Mucosa of descending colon (tissue), 3 donors: ENCODE data around the gene TFDP2. TPM values are rescaled to one million over a fixed set of nuclear protein-coding genes. Genes with fewer than 3 reads are reported as not detected.

Experiments used
- ATAC-seq: fragments of 200-7000 bp; cut with Tn5 transposase; one replicate; pipeline ENCODE4 v1.9.1; 2020; ENCODE audit warnings: mild to moderate bottlenecking, moderate library complexity
- DNase-seq, 3 donors: peaks; one replicate each; pipeline ENCODE4 v3.0.0-alpha.2; 2020
- H3K36me3 ChIP-seq: fragments of 200-600 bp; one replicate; pipeline ENCODE4 v1.8.0; 2021; ENCODE audit warnings: low read depth, mild to moderate bottlenecking
- H3K4me1 ChIP-seq: fragments of 200-600 bp; one replicate; pipeline ENCODE4 v1.8.0; 2021; ENCODE audit warnings: low read depth, mild to moderate bottlenecking
- H3K4me3 ChIP-seq: fragments of 200-600 bp; one replicate; pipeline ENCODE4 v1.8.0; 2021; ENCODE audit warnings: mild to moderate bottlenecking
- H3K9me3 ChIP-seq: fragments of 200-600 bp; one replicate; pipeline ENCODE4 v1.8.0; 2021; ENCODE audit warnings: mild to moderate bottlenecking
- CTCF ChIP-seq: fragments of 200-600 bp; IDR thresholded peaks from one replicate; pipeline ENCODE4 v1.8.0; 2022; ENCODE audit warnings: antibody characterized with exemption, mild to moderate bottlenecking
- intact Hi-C, 2 donors: fragments of 100-400 bp; cut with DNase I in 1 of 2; cut with micrococcal nuclease in 1 of 2; formaldehyde crosslinking; loops; one replicate each; pipeline versions ENCODE4 v1.11.0 to v1.11.1; 2022; cut with DNase I, micrococcal nuclease
- total RNA-seq, 3 donors: library from RNA; stranded (reverse); fragmentation: NEBNext Ultra II Directional in 2 of 3; extraction: Animal tissue kit (Norgen Biotek cat#: 25700) in 2 of 3; gene quantifications; one replicate each; pipeline versions ENCODE4 v1.2.1 to v1.2.4, GENCODE V29; 2021 to 2023
- donor health status: DM: no; HTN: no; CAD: no; lungs with moderate emphysema.
- donor health status: DM: no; HTN: no; CAD: no.
- donor health status: DM: no; HTN: yes; CAD: no.

Gene TFDP2
- total RNA-seq, 3 donors from 2014 or later = 45.1 to 61.4 (median 54.8) TPM

GRCh38 chr3:141939759-141940158 lies 209.6 kb downstream of the TFDP2 start:
- no peaks in the 10 kb centered on the region for H3K36me3 ChIP-seq
- DNase-seq (no peak), ATAC-seq (no peak)
- intact Hi-C loops = no loop called here
- H3K4me3 ChIP-seq = no peak overlapping the region
- peaks cover 6% of the 10 kb centered on the region for H3K4me1 ChIP-seq
- H3K9me3 ChIP-seq = no peaks in the 10 kb centered on the region
- no peak for TF ChIP-seq CTCF

- no peak for TF ChIP-seq CTCF
- peaks cover 6% of the 10 kb centered on the region for H3K4me1 ChIP-seq
- no peaks in the 10 kb centered on the region for H3K9me3 ChIP-seq
- ATAC-seq = no peak
- no peaks in the 10 kb centered on the region for H3K36me3 ChIP-seq
- H3K4me3 ChIP-seq = no peak overlapping the region
- intact Hi-C loops = no loop called here
- DNase-seq = no peak
Measured at GRCh38 chr3:141938011-141938500, 211.3 kb downstream of the TFDP2 start.

- TF ChIP-seq CTCF = no peak
- no peak overlapping the region for H3K4me3 ChIP-seq
- no peaks in the 10 kb centered on the region for H3K36me3 ChIP-seq
- H3K4me1 ChIP-seq = no peaks in the 10 kb centered on the region
- DNase-seq (no peak), ATAC-seq (no peak)
- H3K9me3 ChIP-seq = no peaks in the 10 kb centered on the region
- intact Hi-C loops = no loop called here
Measured at GRCh38 chr3:141934354-141934753, 215.0 kb downstream of the TFDP2 start.

- ATAC-seq (no peak), DNase-seq (no peak)
- H3K4me1 ChIP-seq = no peaks in the 10 kb centered on the region
- intact Hi-C loops = no loop called here
- no peak overlapping the region for H3K4me3 ChIP-seq
- no peak for TF ChIP-seq CTCF
- H3K9me3 ChIP-seq = no peaks in the 10 kb centered on the region
- no peaks in the 10 kb centered on the region for H3K36me3 ChIP-seq
Measured at GRCh38 chr3:141933421-141934300, 215.7 kb downstream of the TFDP2 start.

GRCh38 chr3:141930801-141931200 lies 218.5 kb downstream of the TFDP2 start:
- Histone ChIP-seq H3K9me3 (no peaks in the 10 kb centered on the region), H3K4me1 (no peaks in the 10 kb centered on the region), H3K4me3 (no peak overlapping the region), H3K36me3 (no peaks in the 10 kb centered on the region)
- intact Hi-C loops = no loop called here
- ATAC-seq (no peak), DNase-seq (no peak)
- no peak for TF ChIP-seq CTCF
